ENCODE results near the gene SLC9C1. TPM values are rescaled to one million over a fixed set of nuclear protein-coding genes. Genes with fewer than 3 reads are reported as not detected.

The SLC9C1 gene
- not detected in 2 replicates for total RNA-seq

DNA sequence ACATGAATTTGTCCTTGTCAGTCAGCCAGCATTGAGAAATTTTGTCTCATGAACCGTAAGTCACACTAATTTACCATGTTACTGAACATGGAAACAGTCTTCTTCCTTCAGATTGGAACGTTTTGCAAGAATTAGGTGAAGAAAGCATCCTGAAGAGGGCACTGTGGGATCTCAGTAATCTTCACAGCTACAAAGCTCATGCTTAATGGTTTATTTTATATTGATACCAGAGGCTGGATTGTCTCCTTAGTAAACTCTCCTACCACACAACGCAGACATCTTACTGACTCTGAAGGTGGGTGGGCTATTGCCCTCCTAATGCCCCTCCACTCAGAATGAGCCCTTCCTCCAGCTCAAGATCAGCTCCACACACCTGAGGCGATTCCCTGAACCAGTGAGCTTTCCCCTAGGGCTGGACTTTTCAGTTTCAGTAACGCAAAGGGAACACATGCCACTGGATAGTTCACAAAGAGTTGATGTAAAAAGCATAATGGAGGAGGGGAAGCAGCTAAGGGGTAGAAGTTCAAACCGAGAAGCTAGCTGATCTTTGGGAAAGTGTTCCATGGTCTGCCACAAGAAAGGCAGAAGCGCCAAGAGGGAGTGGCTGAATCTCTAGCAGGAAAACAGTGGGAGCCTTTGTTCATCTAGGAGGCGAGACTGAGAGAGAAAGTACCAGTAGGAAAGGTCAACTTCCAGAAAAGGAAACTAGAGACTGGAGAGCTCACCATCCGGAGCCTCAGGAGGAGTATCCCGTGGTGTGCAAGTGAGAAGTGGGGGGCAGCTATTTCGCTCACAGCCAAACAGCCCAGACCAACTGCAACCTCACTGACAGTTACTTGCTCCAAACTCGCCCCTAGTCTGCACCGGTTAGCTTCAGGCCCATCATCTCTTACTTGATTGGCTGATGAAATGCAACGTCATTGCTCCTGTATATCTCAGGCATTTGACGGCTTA lies at the start of gene SLC9C1:
SLC9C1 (minus strand) TSS at position 849 of the 954 bp plus-strand sequence. CDS start 7,425 bp downstream, outside the sequence.

DNA sequence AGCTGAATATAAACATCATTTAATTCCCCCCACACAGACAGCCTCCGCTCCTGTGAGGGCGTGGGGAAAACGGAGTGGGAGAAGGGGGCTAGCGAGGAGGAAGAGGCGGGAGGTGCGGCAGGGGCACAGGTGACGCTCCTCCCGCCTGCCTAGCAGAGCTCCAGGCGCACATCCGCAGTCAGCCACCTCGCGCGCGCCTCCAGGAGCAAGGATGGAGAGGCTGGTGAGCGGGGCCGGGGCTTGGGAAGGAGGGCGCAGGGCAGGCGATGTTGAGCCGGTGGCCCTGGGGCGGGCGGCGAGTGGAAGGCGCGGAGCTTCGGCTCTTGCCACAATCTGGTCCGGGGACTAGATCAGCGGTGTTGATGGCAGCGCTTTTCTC lies 39.0 kb upstream of the SLC9C1 start, which contains the start of gene CD200:
CD200 (plus strand) TSS at position 155 of the 379 bp plus-strand sequence; CDS start at position 212, 57 bp downstream.

DNA sequence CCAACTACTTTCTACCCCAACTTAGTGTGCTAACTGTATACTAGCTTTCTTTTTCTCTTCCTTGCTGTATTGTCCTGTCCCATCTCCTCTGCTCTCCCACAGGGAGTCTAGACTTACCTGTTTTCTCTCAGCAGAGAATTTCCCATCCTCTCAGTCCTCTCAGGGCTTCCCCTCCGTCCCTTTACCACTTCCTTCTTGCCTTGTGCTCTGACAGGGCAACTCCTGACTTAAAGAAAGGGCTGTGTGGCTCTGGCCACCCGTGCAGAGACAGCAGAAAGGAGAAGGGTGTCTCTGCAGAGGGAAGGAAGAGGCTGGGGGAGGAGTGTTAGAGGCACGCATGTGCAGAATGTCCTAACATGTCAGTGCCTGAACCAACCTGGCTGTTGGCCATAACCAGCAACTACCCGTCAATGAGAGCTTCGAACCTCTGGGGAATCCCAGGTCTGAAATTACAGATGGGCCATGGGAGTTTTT lies 161.0 kb downstream of the SLC9C1 start, which contains the start of gene GCSAM:
GCSAM (minus strand) TSS at position 274 of the 474 bp plus-strand sequence; CDS start at position 146, 128 bp downstream.

Other genes starting within 250 kb of the SLC9C1 start
- gene C3orf52, start 207.8 kb downstream of the SLC9C1 start, total RNA-seq = 2.0 and 3.0 TPM in 2 replicates
- not detected in 2 replicates for gene GCSAM, start 161.0 kb downstream of the SLC9C1 start, total RNA-seq
- gene CD200, start 38.9 kb upstream of the SLC9C1 start, total RNA-seq = under 0.01 TPM in 2 replicates
- 0.16 TPM in 1 of 2 replicates, not detected in the other for gene BTLA, start 205.3 kb upstream of the SLC9C1 start, total RNA-seq